ENCODE measurements around the gene WFDC1.

Gene WFDC1

DNA sequence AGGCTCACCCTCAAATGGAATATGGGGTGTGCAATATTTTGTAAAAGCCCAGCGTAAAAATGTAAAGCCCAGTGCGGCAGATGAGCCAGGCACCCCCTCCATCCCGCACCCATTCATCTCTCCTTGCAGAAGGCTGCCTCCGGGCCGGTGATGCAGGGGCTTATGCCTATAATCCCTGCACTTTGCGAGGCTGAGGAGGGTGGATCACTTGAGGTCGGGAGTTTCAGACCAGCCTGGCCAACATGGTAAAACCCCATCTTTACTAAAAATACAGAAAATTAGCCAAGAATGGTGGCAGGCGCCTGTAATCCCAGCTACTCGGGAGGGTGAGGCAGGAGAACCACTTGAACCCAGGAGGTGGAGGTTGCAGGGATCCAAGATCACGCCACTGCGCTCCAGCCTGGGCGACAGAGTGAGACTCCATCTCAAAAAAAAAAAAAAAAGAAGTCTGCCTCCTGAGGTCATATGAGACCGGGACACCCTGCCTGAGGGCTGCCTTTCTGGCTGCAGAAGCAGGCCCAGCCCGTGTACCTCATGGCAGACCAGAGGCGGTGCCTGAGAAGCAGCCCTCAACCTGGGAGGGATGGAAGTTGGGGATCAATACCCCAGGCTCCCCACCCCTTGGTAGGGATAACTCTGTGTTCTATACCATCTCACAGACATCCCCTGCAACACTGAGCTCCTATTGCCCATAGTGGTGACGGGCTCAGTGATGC lies 56.2 kb downstream of the WFDC1 start:
- Mint-ChIP-seq H3K4me1 (ENCODE audit: low read depth) (no peaks in the 10 kb centered on the region), H3K4me3 (no peak overlapping the region), H3K27ac (no peak overlapping the region), H3K27me3 (ENCODE audit: low read depth) (peaks cover 4% of the 10 kb centered on the region), H3K9me3 (no peaks in the 10 kb centered on the region), H3K36me3 (ENCODE audit: low read depth) (no peaks in the 10 kb centered on the region)
- DNase-seq (ENCODE audit: low spot score) = no peak

- DNase-seq (ENCODE audit: low spot score) = no peak
- H3K27ac Mint-ChIP-seq = no peak overlapping the region
- no peak overlapping the region for H3K4me3 Mint-ChIP-seq
- H3K4me1 Mint-ChIP-seq (ENCODE audit: low read depth) = no peaks in the 10 kb centered on the region
- H3K36me3 Mint-ChIP-seq (ENCODE audit: low read depth) = no peaks in the 10 kb centered on the region
- peaks cover 4% of the 10 kb centered on the region for H3K27me3 Mint-ChIP-seq (ENCODE audit: low read depth)
- H3K9me3 Mint-ChIP-seq = no peaks in the 10 kb centered on the region
Measured at GRCh38 chr16:84351630-84352029, 57.0 kb downstream of the WFDC1 start.

DNA sequence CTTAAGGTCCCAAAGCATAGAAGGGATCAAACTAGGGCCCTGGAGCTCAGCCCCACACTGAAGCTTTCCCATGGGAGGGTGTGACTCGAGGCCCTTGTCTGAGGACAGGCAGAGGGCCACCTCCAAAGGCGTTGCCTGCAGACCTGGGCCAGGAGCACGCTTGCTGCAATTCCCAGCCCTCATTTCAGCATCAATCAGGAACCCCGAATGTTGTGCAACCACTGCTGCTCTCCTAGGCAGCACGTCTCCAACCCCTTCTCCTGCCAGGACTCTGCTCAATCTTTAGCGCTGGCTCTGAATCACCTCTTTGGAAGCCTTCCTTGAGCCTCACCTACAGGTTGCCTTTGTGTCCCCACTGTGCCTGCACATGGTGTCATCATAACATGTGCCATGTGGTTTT lies 59.6 kb downstream of the WFDC1 start:
- no peaks in the 10 kb centered on the region for H3K9me3 Mint-ChIP-seq

DNA sequence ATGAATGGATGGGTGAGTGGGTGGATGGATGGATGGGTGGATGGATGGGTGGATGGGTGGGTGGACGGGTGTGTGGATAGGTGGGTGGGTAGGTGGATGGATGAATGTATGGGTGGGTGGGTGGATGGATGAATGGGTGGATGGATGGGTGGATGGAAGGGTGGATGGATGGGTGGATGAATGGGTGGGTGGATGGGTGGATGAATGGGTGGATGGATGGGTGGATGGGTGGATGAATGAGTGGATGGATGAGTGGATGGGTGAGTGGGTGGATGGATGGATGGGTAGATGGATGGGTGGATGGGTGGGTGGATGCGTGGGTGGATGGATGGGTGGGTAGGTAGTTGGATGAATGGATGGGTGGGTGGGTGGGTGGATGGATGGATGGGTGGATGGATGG lies 60.5 kb downstream of the WFDC1 start:
- Mint-ChIP-seq H3K27ac (no peak overlapping the region), H3K36me3 (ENCODE audit: low read depth) (no peaks in the 10 kb centered on the region), H3K4me1 (ENCODE audit: low read depth) (peaks cover 20% of the 10 kb centered on the region), H3K4me3 (no peak overlapping the region), H3K27me3 (ENCODE audit: low read depth) (no peaks in the 10 kb centered on the region), H3K9me3 (no peaks in the 10 kb centered on the region)
- no peak for DNase-seq (ENCODE audit: low spot score)

More for the DNA sequence above, 59.6 kb downstream of the WFDC1 start:
- Mint-ChIP-seq H3K27me3 (ENCODE audit: low read depth) (peaks cover 2% of the 10 kb centered on the region), H3K27ac (no peak overlapping the region), H3K4me3 (no peak overlapping the region), H3K36me3 (ENCODE audit: low read depth) (no peaks in the 10 kb centered on the region), H3K4me1 (ENCODE audit: low read depth) (peaks cover 13% of the 10 kb centered on the region)
- no peak for DNase-seq (ENCODE audit: low spot score)

DNA sequence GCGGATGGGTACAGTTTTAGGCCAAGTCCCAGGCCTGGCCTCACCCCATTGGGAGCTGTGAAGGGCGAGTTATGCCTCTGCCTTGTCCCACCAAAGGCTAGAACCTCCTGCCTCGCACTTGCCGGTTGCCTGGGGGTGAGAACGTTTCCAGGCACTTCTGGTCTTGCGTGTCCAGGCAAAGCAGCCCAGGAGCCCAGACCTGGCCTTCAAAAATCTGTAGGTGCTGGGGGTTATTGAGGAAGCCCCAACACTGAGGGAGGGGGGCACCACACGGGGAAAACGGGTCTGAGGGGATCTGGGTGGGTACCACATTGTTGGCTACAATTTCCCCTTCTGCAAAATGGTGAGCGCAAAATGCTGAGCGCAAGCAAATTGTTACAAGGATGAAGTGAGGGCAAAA lies 61.5 kb downstream of the WFDC1 start:
- Mint-ChIP-seq H3K4me3 (no peak overlapping the region), H3K27ac (no peak overlapping the region), H3K4me1 (ENCODE audit: low read depth) (peaks cover 29% of the 10 kb centered on the region), H3K27me3 (ENCODE audit: low read depth) (no peaks in the 10 kb centered on the region), H3K9me3 (no peaks in the 10 kb centered on the region), H3K36me3 (ENCODE audit: low read depth) (no peaks in the 10 kb centered on the region)
- no peak for DNase-seq (ENCODE audit: low spot score)

- Mint-ChIP-seq H3K9me3 (no peaks in the 10 kb centered on the region), H3K36me3 (ENCODE audit: low read depth) (no peaks in the 10 kb centered on the region), H3K4me1 (ENCODE audit: low read depth) (peaks cover 29% of the 10 kb centered on the region), H3K27ac (no peak overlapping the region), H3K4me3 (no peak overlapping the region), H3K27me3 (ENCODE audit: low read depth) (no peaks in the 10 kb centered on the region)
- DNase-seq (ENCODE audit: low spot score) = no peak
Measured at GRCh38 chr16:84356591-84357116, 62.0 kb downstream of the WFDC1 start.

DNA sequence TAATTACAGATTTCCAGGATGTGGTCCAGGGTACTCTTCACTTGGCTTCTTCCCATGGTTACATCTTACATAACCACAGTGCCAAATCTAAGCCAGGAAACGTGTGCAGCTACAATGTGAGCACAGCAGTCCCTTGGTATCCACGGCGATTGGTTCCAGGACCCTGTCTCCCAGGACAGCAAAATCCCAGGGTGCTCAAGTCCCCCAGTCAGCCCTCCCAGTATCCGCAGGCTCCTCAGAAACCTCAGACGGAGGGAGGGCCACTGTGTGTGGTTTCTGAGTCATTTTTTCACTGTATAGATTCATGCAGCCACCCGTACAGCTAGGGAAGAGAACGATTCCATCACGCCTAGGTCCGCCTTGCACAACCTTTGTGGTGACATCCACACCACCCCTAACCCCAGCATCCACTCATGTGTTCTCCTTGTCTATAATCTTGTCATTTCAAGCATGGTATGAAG lies 62.5 kb downstream of the WFDC1 start:
- DNase-seq (ENCODE audit: low spot score) = peak; percentile 63
- no peaks in the 10 kb centered on the region for H3K36me3 Mint-ChIP-seq (ENCODE audit: low read depth)
- no peak overlapping the region for H3K27ac Mint-ChIP-seq
- no peak overlapping the region for H3K4me3 Mint-ChIP-seq
- H3K4me1 Mint-ChIP-seq (ENCODE audit: low read depth) = peaks cover 29% of the 10 kb centered on the region
- H3K9me3 Mint-ChIP-seq = no peaks in the 10 kb centered on the region
- no peaks in the 10 kb centered on the region for H3K27me3 Mint-ChIP-seq (ENCODE audit: low read depth)

DNA sequence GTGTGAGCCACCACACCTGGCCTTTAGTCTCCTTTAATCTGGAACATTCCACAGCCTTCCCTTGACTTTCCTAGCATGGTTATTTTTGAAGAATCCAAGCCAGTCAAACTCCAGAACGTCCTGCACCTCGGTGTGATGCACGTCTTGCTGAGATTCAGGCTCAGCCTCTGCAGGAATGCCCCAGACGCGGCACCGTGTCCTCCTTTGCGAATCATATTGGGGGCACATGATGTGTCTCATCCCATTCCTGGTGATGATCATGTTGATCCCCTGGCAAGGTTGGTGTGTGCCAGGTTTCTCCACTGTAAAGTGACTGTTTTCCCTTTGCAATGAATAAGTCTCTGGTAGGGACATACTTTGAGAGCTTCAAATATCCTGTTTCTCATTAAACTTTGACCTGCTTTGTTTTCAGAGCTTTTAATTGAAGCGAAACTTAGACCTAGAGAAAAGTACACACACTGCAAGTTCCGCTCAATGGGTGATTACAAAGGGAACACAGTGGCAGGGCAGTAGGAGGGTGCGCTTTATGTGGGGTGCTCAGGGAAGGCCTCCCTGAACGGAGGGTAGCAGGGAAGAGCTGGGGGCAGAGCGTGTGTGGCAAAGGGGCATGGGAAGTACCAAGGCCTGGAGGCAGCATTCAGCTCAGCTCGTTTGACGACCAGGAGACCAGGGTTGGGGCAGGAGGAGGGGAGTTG lies 64.1 kb downstream of the WFDC1 start:
- Mint-ChIP-seq H3K36me3 (ENCODE audit: low read depth) (no peaks in the 10 kb centered on the region), H3K27me3 (ENCODE audit: low read depth) (no peaks in the 10 kb centered on the region), H3K4me3 (no peak overlapping the region), H3K4me1 (ENCODE audit: low read depth) (peaks cover 29% of the 10 kb centered on the region), H3K9me3 (no peaks in the 10 kb centered on the region), H3K27ac (peak overlapping the region; percentile 79)
- no peak for DNase-seq (ENCODE audit: low spot score)

DNA sequence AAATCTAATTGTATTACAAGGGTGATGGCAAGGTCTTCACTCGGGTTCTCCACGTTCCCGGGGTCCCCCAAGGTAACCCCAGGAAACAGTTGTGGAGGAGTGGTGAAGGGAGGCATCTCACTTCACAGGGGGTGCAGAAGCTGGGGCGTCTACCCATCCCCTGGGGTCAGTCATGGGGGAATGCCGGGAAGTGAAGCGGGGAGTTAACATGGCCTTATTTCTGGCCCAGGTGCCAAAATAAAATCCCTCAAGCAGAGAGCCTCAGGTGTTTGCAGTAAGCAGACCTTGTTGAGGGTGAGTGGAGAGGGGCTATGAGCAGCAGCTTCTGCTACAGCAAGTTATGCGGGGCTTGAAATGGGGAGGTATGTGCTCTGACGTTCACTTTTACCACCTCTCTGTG lies 64.6 kb downstream of the WFDC1 start:
- Mint-ChIP-seq H3K27me3 (ENCODE audit: low read depth) (no peaks in the 10 kb centered on the region), H3K9me3 (no peaks in the 10 kb centered on the region), H3K36me3 (ENCODE audit: low read depth) (no peaks in the 10 kb centered on the region), H3K27ac (peak overlapping the region; percentile 66), H3K4me3 (no peak overlapping the region), H3K4me1 (ENCODE audit: low read depth) (peaks cover 29% of the 10 kb centered on the region)
- DNase-seq (ENCODE audit: low spot score) = no peak

- no peaks in the 10 kb centered on the region for H3K9me3 Mint-ChIP-seq
- H3K36me3 Mint-ChIP-seq (ENCODE audit: low read depth) = no peaks in the 10 kb centered on the region
- peaks cover 29% of the 10 kb centered on the region for H3K4me1 Mint-ChIP-seq (ENCODE audit: low read depth)
- peak overlapping the region; percentile 66 for H3K27ac Mint-ChIP-seq
- H3K4me3 Mint-ChIP-seq = peak overlapping the region; percentile 12
- no peaks in the 10 kb centered on the region for H3K27me3 Mint-ChIP-seq (ENCODE audit: low read depth)
- DNase-seq (ENCODE audit: low spot score) = peak; percentile 69
Measured at GRCh38 chr16:84360170-84360569, 65.5 kb downstream of the WFDC1 start.

DNA sequence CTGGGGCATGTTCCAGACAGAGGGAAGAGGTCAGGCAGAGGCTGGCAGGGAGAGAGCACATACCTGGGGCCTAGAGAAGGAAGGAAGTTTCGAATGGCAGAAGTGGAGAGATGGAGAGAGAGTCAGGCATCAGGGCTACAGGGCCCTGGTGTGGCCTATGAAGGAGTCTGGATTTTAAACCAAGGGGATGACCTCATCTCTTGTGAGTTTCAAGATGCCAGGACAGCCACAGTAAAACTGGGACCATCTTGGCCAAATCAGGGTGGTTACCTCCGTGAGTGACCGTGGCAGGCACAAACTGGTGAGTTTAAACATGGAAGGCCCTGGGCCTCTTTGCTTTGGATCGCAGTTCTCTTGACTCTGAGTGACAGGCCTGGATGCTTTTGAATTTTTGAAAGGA lies 66.1 kb downstream of the WFDC1 start:
- H3K27me3 Mint-ChIP-seq (ENCODE audit: low read depth) = peaks cover 2% of the 10 kb centered on the region
- H3K27ac Mint-ChIP-seq = peak overlapping the region; percentile 66
- H3K4me1 Mint-ChIP-seq (ENCODE audit: low read depth) = peaks cover 29% of the 10 kb centered on the region
- peak overlapping the region; percentile 12 for H3K4me3 Mint-ChIP-seq
- no peaks in the 10 kb centered on the region for H3K9me3 Mint-ChIP-seq
- DNase-seq (ENCODE audit: low spot score) = no peak
- H3K36me3 Mint-ChIP-seq (ENCODE audit: low read depth) = no peaks in the 10 kb centered on the region

GRCh38 chr16:84361546-84361945 lies 66.9 kb downstream of the WFDC1 start:
- no peak overlapping the region for H3K4me3 Mint-ChIP-seq

GRCh38 chr16:84362471-84362941 lies 67.8 kb downstream of the WFDC1 start:
- no peaks in the 10 kb centered on the region for H3K9me3 Mint-ChIP-seq
- no peak overlapping the region for H3K27ac Mint-ChIP-seq
- H3K27me3 Mint-ChIP-seq (ENCODE audit: low read depth) = peaks cover 19% of the 10 kb centered on the region

More at GRCh38 chr16:84361546-84361945, 66.9 kb downstream of the WFDC1 start:
- Mint-ChIP-seq H3K9me3 (no peaks in the 10 kb centered on the region), H3K36me3 (ENCODE audit: low read depth) (no peaks in the 10 kb centered on the region), H3K27ac (no peak overlapping the region), H3K27me3 (ENCODE audit: low read depth) (peaks cover 10% of the 10 kb centered on the region), H3K4me1 (ENCODE audit: low read depth) (peaks cover 29% of the 10 kb centered on the region)
- DNase-seq (ENCODE audit: low spot score) = no peak

GRCh38 chr16:84366208-84366607 lies 71.5 kb downstream of the WFDC1 start:
- no peak overlapping the region for H3K27ac Mint-ChIP-seq
- H3K9me3 Mint-ChIP-seq = no peaks in the 10 kb centered on the region
- H3K36me3 Mint-ChIP-seq (ENCODE audit: low read depth) = no peaks in the 10 kb centered on the region
- peaks cover 49% of the 10 kb centered on the region for H3K27me3 Mint-ChIP-seq (ENCODE audit: low read depth)
- DNase-seq (ENCODE audit: low spot score) = no peak
- H3K4me1 Mint-ChIP-seq (ENCODE audit: low read depth) = peaks cover 8% of the 10 kb centered on the region
- no peak overlapping the region for H3K4me3 Mint-ChIP-seq

More at GRCh38 chr16:84362471-84362941, 67.8 kb downstream of the WFDC1 start:
- no peaks in the 10 kb centered on the region for H3K36me3 Mint-ChIP-seq (ENCODE audit: low read depth)
- H3K4me1 Mint-ChIP-seq (ENCODE audit: low read depth) = peaks cover 28% of the 10 kb centered on the region
- DNase-seq (ENCODE audit: low spot score) = no peak
- no peak overlapping the region for H3K4me3 Mint-ChIP-seq
